ENCODE results near the gene S100A6.

S100A6 gene

DNA sequence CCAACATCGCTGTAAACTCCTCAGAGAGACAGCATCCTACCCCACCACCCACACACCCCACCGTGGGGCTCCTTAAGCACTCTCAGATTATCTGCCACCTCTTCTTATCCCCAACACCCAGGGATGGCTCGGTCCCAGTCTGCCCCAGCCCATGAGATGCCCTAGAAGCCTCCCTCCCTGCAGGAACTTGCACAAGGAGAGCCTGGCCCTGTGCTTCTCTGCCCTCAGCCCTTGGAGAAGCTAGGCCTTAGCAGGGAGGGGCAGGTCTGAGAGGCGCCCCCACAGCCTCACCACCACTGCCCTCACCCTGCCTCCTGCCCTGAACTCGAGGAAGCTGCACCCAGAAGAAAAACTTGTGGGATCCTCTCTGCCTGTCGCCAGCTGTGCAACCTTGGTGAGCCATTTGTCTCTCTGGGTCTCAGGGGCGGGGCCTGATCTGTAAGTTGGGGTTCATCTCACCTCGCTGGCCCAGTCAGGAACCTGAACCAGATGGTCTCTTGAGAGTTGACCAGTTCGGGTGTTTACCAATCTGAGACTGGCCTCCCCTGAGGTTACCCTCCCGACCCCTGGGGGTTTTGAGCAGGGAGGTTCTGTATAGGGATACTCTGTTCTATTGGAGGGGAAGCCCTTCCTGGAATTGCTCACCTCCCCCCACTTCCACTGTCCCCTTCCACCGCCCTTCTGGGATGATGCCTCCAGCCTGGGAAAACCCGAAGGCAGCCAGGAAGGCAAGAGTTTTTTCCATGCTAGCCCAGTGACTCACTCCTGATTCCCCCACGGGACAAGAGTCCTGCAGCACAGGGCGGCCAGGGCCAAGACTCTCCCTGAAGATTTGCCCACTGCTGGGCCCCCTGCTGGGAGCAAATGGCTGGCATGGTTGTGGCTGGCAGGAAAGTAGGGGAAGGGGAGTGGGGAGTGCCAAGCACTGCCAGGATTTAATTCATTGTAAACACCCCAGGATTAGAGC lies 13.2 kb upstream of the S100A6 start, which contains the start of gene S100A3:
TSS of gene S100A3 (minus strand) at position 537 of the 967 bp plus-strand sequence. CDS start 773 bp downstream, outside the sequence.
- no peak for FAIRE-seq
- no peak for DNase-seq (ENCODE audit: insufficient read length)
- TF ChIP-seq POLR2A (IDR thresholded peaks at IDR 0.05; ENCODE audit: low read depth, low read length) (no peak), POLR2AphosphoS5 (IDR thresholded peaks at IDR 0.05; ENCODE audit: low read depth, low read length) (no peak), TAF1 (IDR thresholded peaks at IDR 0.05; ENCODE audit: borderline replicate concordance, low read depth, low read length) (no peak)

DNA sequence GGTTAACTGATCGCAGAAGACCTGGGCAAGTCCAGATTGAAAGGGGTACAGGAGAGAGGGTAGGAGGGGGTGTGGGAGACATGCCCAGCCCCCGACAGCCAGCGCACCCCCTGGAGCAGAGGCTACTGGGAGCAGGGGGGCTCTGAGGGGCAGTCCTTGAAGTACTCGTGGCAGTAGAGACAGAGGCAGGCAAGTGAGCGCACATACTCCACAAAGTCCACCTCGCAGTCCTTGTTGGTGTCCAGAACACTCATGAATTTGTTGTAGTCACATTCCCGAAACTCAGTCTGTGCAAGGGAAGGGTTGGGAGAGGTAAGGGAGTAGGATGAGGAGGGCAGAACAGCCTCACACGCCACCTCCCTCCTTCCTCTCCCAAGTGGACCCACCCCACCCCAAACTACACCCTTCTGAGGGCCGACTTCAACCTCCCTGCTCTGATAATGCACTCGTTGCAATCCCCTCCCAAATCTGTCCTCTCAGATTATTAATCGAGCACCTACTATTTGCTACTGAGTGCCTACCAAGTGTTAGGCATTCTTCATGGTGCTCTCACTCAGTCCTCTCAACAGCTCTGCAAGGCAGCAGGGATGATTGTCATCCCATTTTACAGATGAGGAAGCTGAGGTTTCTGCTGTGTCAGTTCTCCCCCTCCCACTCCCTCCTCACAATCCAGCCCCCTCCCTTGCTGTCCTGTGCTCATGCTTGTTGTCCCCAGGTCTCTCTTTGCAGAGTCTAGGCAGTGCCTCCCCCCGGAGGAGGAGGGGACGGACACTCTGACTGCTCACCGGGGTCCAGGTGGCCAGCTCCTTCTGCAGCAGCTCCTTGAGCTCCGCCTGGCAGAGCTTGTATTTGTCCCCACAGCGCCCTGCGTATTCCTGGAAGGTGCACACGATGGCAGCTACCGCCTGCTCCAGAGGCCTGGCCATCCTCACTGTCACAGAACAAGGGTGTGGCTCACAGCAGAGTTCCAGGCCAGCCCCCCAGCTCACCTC lies 12.1 kb upstream of the S100A6 start:
- TF ChIP-seq POLR2AphosphoS5 (IDR thresholded peaks at IDR 0.05; ENCODE audit: low read depth, low read length): no peak
- no peak for TF ChIP-seq POLR2A (IDR thresholded peaks at IDR 0.05; ENCODE audit: low read depth, low read length)
- TF ChIP-seq TAF1 (IDR thresholded peaks at IDR 0.05; ENCODE audit: borderline replicate concordance, low read depth, low read length): no peak
- FAIRE-seq: no peak

DNA sequence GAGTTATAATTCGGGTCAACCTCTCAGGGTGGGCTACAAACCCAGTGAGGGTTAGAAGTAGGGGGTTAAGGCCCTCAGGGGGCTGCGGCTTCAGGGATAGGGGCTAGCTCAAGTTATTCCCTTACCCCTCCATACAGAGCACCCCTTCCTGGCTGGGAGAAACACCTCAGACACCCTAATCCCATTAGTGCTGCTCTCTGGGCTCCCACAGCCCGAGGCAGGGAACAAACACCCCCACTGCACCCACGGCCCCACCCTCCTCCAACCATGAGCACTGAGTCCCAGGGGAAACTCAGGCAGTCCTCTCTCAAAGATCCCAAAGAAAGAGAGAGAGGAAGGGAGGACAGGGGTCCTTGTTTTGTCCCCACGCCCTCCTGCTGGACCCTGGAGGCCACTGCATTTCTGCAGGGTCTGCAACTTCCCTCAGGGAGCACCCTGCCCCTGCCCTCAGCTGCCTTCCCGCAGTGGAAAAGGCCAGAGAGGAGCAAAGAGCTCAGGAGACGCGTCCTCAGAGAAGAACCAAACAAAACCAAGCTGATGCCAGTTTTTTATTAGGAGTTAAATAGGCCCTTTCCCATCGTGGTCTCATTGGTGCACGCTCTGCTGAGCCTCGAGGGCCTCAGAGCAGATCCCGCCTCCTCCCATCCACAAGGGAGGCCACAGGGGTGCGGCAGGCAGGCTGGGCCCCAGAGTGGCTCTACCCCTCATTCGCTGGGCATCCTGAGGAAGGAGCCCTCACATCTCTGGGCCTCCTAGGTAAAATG lies 11.2 kb upstream of the S100A6 start:
- no peak for DNase-seq (ENCODE audit: insufficient read length)
- TF ChIP-seq TAF1 (IDR thresholded peaks at IDR 0.05; ENCODE audit: borderline replicate concordance, low read depth, low read length) (no peak), POLR2AphosphoS5 (IDR thresholded peaks at IDR 0.05; ENCODE audit: low read depth, low read length) (no peak), POLR2A (IDR thresholded peaks at IDR 0.05; ENCODE audit: low read depth, low read length) (no peak)
- FAIRE-seq: no peak

More for the DNA sequence above, 12.1 kb upstream of the S100A6 start:
- DNase-seq (ENCODE audit: insufficient read length): no peak

DNA sequence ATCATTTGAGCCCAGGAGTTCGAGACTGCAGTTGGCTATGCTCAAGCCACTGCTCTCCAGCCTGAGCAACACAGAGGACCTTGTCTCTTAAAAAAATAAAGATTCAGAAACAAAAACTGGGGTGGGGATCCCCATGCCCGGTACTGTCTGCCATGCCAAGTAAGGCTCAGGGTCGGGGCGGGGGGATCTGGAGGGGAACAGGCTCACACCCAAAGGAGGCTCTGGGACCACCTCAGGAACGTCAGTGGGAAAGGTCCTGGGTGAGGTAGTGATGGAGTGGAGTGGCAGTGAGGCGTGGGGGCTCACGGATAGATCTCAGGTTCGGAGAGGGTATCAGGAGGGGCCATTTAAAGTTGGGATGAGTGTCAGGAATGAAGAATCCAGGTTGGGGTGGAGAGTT lies 10.6 kb upstream of the S100A6 start:
- TF ChIP-seq POLR2A (IDR thresholded peaks at IDR 0.05; ENCODE audit: low read depth, low read length): no peak
- no peak for TF ChIP-seq TAF1 (IDR thresholded peaks at IDR 0.05; ENCODE audit: borderline replicate concordance, low read depth, low read length)
- TF ChIP-seq POLR2AphosphoS5 (IDR thresholded peaks at IDR 0.05; ENCODE audit: low read depth, low read length): no peak
- DNase-seq (ENCODE audit: insufficient read length) (no peak), FAIRE-seq (no peak)

DNA sequence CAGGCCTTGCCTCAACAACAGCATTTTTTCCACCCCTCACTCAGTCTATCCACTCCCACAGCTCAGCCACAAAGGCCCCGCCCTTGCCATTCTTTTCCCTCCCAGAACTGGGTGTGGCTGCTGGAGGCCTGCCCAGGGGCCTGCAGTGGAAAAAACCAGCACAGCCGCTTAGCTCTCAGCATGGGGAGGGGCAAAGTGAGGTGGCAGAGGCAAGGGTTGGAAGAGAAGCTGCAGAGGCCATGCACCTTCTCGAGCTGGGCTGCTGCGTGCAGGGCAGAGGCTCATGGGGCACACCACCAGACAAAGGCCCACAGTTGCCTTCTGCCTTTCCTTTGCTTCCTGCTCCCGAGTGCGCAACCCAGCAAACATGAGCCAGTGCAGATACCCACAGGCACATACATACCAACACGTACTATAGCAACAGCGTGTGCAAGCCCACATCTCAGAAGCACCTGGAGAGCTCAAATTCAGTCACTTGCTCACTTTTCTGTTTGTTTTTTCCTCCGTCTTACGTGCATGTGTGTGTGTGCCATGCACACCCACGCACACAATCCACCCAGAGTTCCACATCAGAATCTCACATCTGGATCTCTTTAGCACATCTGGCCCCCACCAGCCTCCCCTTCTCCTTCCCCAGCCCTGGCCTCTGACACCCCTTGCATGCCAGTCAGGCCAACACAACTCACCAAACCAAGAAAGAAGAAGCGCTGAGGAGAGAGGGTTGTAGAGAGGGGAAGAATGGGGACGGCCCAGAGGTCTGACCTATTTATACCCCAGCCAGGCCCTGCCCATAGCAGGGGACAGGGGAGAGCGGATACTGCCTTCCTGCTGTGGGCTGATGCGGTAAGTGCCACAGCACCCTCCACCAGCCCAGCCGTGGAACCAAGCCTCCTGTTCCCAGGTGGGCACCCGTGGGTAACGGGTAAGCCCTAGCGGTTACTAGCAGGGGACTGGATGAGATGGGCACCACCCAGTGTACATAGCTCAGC lies 9.6 kb upstream of the S100A6 start, which contains the start of gene S100A4:
TSS of gene S100A4 (minus strand) at position 740 of the 989 bp plus-strand sequence. CDS start 1,012 bp downstream, outside the sequence.
- FAIRE-seq (no peak), DNase-seq (ENCODE audit: insufficient read length) (peak; percentile 61)
- TF ChIP-seq POLR2AphosphoS5 (IDR thresholded peaks at IDR 0.05; ENCODE audit: low read depth, low read length) (no peak), POLR2A (IDR thresholded peaks at IDR 0.05; ENCODE audit: low read depth, low read length) (no peak), TAF1 (IDR thresholded peaks at IDR 0.05; ENCODE audit: borderline replicate concordance, low read depth, low read length) (no peak)

DNA sequence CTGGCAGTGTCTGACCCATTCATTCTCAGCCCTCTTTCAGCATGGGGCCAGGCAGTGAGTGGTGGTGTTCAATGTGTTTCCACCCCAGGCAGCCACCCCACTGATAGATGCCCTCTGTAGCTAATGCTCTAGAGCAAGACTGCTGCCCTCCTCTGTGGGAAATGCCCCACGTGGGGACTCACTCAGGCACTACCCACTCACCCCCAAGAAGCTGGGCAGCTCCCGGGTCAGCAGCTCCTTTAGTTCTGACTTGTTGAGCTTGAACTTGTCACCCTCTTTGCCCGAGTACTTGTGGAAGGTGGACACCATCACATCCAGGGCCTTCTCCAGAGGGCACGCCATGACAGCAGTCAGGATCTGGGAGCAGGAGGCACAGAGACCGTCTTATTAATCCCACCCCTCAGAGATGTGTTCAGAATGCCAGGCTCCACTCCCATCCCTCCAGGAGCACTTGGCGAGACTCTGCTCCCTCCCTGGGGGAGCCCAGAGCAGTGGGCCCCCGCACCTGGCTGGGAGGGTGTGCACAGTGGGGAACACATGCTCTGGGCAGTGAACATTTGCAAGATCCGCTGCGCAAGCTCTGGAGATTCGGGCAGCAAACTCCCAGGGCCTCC lies 8.8 kb upstream of the S100A6 start:
- no peak for FAIRE-seq
- no peak for DNase-seq (ENCODE audit: insufficient read length)
- no peak for TF ChIP-seq POLR2AphosphoS5 (IDR thresholded peaks at IDR 0.05; ENCODE audit: low read depth, low read length)
- no peak for TF ChIP-seq POLR2A (IDR thresholded peaks at IDR 0.05; ENCODE audit: low read depth, low read length)
- no peak for TF ChIP-seq TAF1 (IDR thresholded peaks at IDR 0.05; ENCODE audit: borderline replicate concordance, low read depth, low read length)

DNA sequence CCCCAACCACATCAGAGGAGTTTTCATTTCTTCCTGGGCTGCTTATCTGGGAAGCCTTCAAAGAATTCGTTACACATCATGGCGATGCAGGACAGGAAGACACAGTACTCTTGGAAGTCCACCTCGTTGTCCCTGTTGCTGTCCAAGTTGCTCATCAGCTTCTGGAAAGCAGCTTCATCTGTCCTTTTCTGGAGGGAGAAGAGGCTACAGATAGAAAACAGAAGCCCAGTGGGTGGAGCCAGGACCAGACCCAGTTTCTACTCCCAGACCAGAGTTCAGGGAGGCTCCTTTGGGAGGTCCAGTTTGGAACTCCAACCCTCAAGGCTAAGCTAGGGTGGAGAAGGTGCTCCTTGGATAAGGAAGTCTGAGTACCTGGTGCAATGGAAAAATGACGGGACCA lies 7.9 kb upstream of the S100A6 start:
- TF ChIP-seq POLR2A (IDR thresholded peaks at IDR 0.05; ENCODE audit: low read depth, low read length) (no peak), POLR2AphosphoS5 (IDR thresholded peaks at IDR 0.05; ENCODE audit: low read depth, low read length) (no peak), TAF1 (IDR thresholded peaks at IDR 0.05; ENCODE audit: borderline replicate concordance, low read depth, low read length) (no peak)
- FAIRE-seq (no peak), DNase-seq (ENCODE audit: insufficient read length) (no peak)

DNA sequence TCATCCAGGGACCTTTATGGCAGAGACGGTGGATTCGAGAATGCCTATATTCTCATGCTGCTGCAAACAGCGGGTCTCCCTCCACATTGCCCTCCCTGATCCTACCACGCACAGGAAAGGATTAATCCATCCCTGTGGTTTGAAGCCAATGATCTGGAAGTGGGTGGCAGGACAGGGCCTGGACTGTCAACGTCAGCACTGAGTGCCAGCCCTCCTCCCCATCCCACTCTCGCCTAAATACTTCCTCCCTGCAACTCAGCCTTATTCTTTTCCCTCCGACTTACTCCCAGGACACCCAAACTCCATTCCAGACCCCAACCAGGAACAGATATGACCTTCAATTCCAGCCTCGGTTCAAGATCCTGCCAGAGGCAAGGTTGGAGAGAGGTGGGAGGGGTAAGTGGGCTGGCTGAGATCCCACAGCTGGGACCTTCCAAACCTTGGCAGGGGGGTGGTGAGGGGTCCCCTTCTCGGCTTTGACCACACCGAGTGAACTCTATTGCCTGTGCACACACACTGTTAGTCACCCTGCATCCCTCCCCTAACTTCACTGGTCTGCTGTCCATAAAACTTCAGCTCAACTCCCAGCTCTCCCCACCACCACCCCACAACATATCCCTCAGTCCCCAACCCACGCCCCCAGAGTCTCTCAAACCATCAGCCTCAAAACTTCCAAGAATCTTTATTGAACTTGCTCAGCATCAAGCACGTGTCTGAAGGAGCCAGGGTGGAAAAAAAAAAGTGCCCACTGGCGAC lies 7.3 kb upstream of the S100A6 start:
- TF ChIP-seq POLR2A (IDR thresholded peaks at IDR 0.05; ENCODE audit: low read depth, low read length) (no peak), TAF1 (IDR thresholded peaks at IDR 0.05; ENCODE audit: borderline replicate concordance, low read depth, low read length) (no peak), POLR2AphosphoS5 (IDR thresholded peaks at IDR 0.05; ENCODE audit: low read depth, low read length) (no peak)
- FAIRE-seq (no peak), DNase-seq (ENCODE audit: insufficient read length) (no peak)

Data from GM12892 (cell line).